ENCODE data around the gene TREML2. TPM values are rescaled to one million over a fixed set of nuclear protein-coding genes. Genes with fewer than 3 reads are reported as not detected.

Gene TREML2
- total RNA-seq, 1 experiment from 2014 or later, result not detected

GRCh38 chr6:41232667-41233066 is 31.7 kb upstream of the TREML2 start:
- no peak for DNase-seq
- Histone ChIP-seq H3K79me2 (ENCODE audit: low read depth) (no peaks in the 10 kb centered on the region), H3K36me3 (ENCODE audit: low read depth) (no peaks in the 10 kb centered on the region), H3K4me2 (no peak overlapping the region), H3F3A (ENCODE audit: insufficient read depth, low read depth) (no peaks in the 10 kb centered on the region), H3K4me1 (replicated peaks; ENCODE audit: insufficient read depth) (no peaks in the 10 kb centered on the region), H3K27me3 (ENCODE audit: insufficient read depth, low read depth) (peaks cover 22% of the 10 kb centered on the region), H3K4me3 (no peak overlapping the region), H3K9me2 (ENCODE audit: insufficient read depth) (no peaks in the 10 kb centered on the region), H4K20me1 (ENCODE audit: insufficient read depth) (no peaks in the 10 kb centered on the region), H3K9me3 (ENCODE audit: insufficient read depth, low read depth) (no peaks in the 10 kb centered on the region), H2AFZ (no peak overlapping the region), H3K27ac (no peak overlapping the region)
- BruUV-seq (replicated peaks), result no TSS peak
- TF ChIP-seq CTCF (conservative IDR thresholded peaks at IDR 0.05), result no peak
- TF ChIP-seq EZH2 (IDR thresholded peaks at IDR 0.05; ENCODE audit: low read depth), result no peak
- ChIA-PET CTCF (interaction anchor here (0.5 kb wide), 1 partner anchor 27 kb away, joined by 3 read pairs; no protein-coding TSS in a partner anchor), POLR2A (ENCODE audit: unreplicated experiment) (interaction anchor here (0.6 kb wide), 1 partner anchor 1342 kb away, joined by 3 read pairs; no protein-coding TSS in a partner anchor)
- intact Hi-C loops (cut with micrococcal nuclease; ENCODE audit: unreplicated experiment), result no loop called here

- H3K79me2 ChIP-seq (ENCODE audit: low read depth), result no peaks in the 10 kb centered on the region
- H2AFZ ChIP-seq, result no peak overlapping the region
- no peaks in the 10 kb centered on the region for H3K9me2 ChIP-seq (ENCODE audit: insufficient read depth)
- TF ChIP-seq CTCF (conservative IDR thresholded peaks at IDR 0.05) (no peak), EZH2 (IDR thresholded peaks at IDR 0.05; ENCODE audit: low read depth) (no peak)
- no TSS peak for BruUV-seq (replicated peaks)
- DNase-seq, result no peak
- peaks cover 13% of the 10 kb centered on the region for H3K27me3 ChIP-seq (ENCODE audit: insufficient read depth, low read depth)
- H3K36me3 ChIP-seq (ENCODE audit: low read depth), result no peaks in the 10 kb centered on the region
- H3K4me3 ChIP-seq, result no peak overlapping the region
- H3K27ac ChIP-seq, result no peak overlapping the region
- 0 out of 2 replicates have a peak, but pooled peaks cover 3% of the 10 kb centered on the region for H3K4me1 ChIP-seq (replicated peaks; ENCODE audit: insufficient read depth)
- CTCF ChIA-PET, result no interaction called here
- POLR2A ChIA-PET (ENCODE audit: unreplicated experiment), result no interaction called here
- no peaks in the 10 kb centered on the region for H3F3A ChIP-seq (ENCODE audit: insufficient read depth, low read depth)
- intact Hi-C loops (cut with micrococcal nuclease; ENCODE audit: unreplicated experiment), result no loop called here
- no peaks in the 10 kb centered on the region for H3K9me3 ChIP-seq (ENCODE audit: insufficient read depth, low read depth)
- H3K4me2 ChIP-seq, result no peak overlapping the region
- H4K20me1 ChIP-seq (ENCODE audit: insufficient read depth), result no peaks in the 10 kb centered on the region
Observed at GRCh38 chr6:41231246-41231645, 30.3 kb upstream of the TREML2 start.

GRCh38 chr6:41229721-41230120 is 28.8 kb upstream of the TREML2 start:
- H3K36me3 ChIP-seq (ENCODE audit: low read depth), result no peaks in the 10 kb centered on the region
- H3K9me2 ChIP-seq (ENCODE audit: insufficient read depth), result no peaks in the 10 kb centered on the region
- H3K9me3 ChIP-seq (ENCODE audit: insufficient read depth, low read depth), result no peaks in the 10 kb centered on the region
- H3K27me3 ChIP-seq (ENCODE audit: insufficient read depth, low read depth), result 0 out of 2 replicates have a peak, but pooled peaks cover 9% of the 10 kb centered on the region
- POLR2A ChIA-PET (ENCODE audit: unreplicated experiment), result no interaction called here
- CTCF ChIA-PET, result no interaction called here
- no peak for DNase-seq
- no peaks in the 10 kb centered on the region for H3K79me2 ChIP-seq (ENCODE audit: low read depth)
- H3K4me1 ChIP-seq (replicated peaks; ENCODE audit: insufficient read depth), result 0 out of 2 replicates have a peak, but pooled peaks cover 3% of the 10 kb centered on the region
- H3K4me3 ChIP-seq, result no peak overlapping the region
- no peak overlapping the region for H2AFZ ChIP-seq
- TF ChIP-seq CTCF (conservative IDR thresholded peaks at IDR 0.05), result no peak
- TF ChIP-seq EZH2 (IDR thresholded peaks at IDR 0.05; ENCODE audit: low read depth), result no peak
- H3K27ac ChIP-seq, result no peak overlapping the region
- intact Hi-C loops (cut with micrococcal nuclease; ENCODE audit: unreplicated experiment), result no loop called here
- no TSS peak for BruUV-seq (replicated peaks)
- no peak overlapping the region for H3K4me2 ChIP-seq
- no peaks in the 10 kb centered on the region for H3F3A ChIP-seq (ENCODE audit: insufficient read depth, low read depth)
- no peaks in the 10 kb centered on the region for H4K20me1 ChIP-seq (ENCODE audit: insufficient read depth)
